SU-DHL-6 (cell line): ENCODE data around the gene POLR3GL.

ENCODE experiments used
- H2AFZ ChIP-seq: fragments of 200-600 bp; sonication (generic); 2 replicates; pipeline ENCODE4 v1.6.1; 2014; ENCODE audit warnings: low read depth, mild to moderate bottlenecking, moderate library complexity, mixed read lengths, antibody characterized with exemption, low read length; ENCODE audit not compliant: severe bottlenecking
- H3F3A ChIP-seq: fragments of 200-600 bp; shearing (Covaris generic); 2 replicates; pipeline ENCODE4 v1.6.0; 2016; ENCODE audit warnings: antibody characterized with exemption, mild to moderate bottlenecking; ENCODE audit not compliant: insufficient read depth
- H3K27ac ChIP-seq: fragments of 200-600 bp; sonication (generic); 2 replicates; pipeline ENCODE4 v1.5.1; 2016; ENCODE audit warnings: low read depth, mild to moderate bottlenecking, low read length, moderate library complexity, mixed read lengths
- H3K27me3 ChIP-seq: fragments of 200-600 bp; sonication (generic), shearing (Covaris generic); 2 replicates; pipeline ENCODE4 v1.6.0; 2014; ENCODE audit warnings: mild to moderate bottlenecking, low read length
- H3K36me3 ChIP-seq: fragments of 200-600 bp; sonication (generic); 2 replicates; pipeline ENCODE4 v1.6.1; 2014; ENCODE audit warnings: mild to moderate bottlenecking, low read length, mixed read lengths
- H3K4me2 ChIP-seq: fragments of 300-600, 200-600 bp; shearing (Covaris generic), sonication (generic); 2 replicates; pipeline ENCODE4 v1.6.0; 2014; ENCODE audit warnings: low read length, low read depth, mild to moderate bottlenecking; ENCODE audit not compliant: poor library complexity, severe bottlenecking
- H3K4me3 ChIP-seq: fragments of 200-600 bp; sonication (generic); 2 replicates; pipeline ENCODE4 v1.5.1; 2014; ENCODE audit warnings: antibody characterized with exemption, low read length, mild to moderate bottlenecking, mixed read lengths; ENCODE audit not compliant: insufficient read depth, poor library complexity, severe bottlenecking
- H3K79me2 ChIP-seq: fragments of 200-600 bp; sonication (generic); 2 replicates; pipeline ENCODE4 v1.6.1; 2014; ENCODE audit warnings: mild to moderate bottlenecking, low read length, moderate library complexity; ENCODE audit not compliant: insufficient read depth
- H3K9ac ChIP-seq: fragments of 200-600 bp; sonication (generic); 2 replicates; pipeline ENCODE4 v1.7.0; 2014; ENCODE audit warnings: mild to moderate bottlenecking, low read length
- H3K9me2 ChIP-seq: fragments of 200-600 bp; sonication (generic); replicated peaks from 2 replicates; pipeline ENCODE4 v1.6.1; 2014; ENCODE audit warnings: low read length; ENCODE audit not compliant: insufficient read depth
- H3K9me3 ChIP-seq: fragments of 200-600 bp; sonication (generic); 2 replicates; pipeline ENCODE4 v1.6.1; 2014; ENCODE audit warnings: low read length, mixed read lengths; ENCODE audit not compliant: insufficient read depth
- H4K20me1 ChIP-seq: fragments of 200-600 bp; sonication (generic); 2 replicates; pipeline ENCODE4 v1.6.1; 2014; ENCODE audit warnings: low read depth, mild to moderate bottlenecking, antibody characterized with exemption, low read length, moderate library complexity, mixed read lengths
- CTCF ChIP-seq: fragments of 200-600 bp; sonication (generic); IDR thresholded peaks from one replicate; pipeline ENCODE4 v1.5.1; 2017; ENCODE audit warnings: antibody characterized with exemption, mild to moderate bottlenecking, low read length, moderate library complexity; ENCODE audit not compliant: insufficient read depth, poor library complexity, severe bottlenecking
- EZH2phosphoT487 ChIP-seq: fragments of 200-600 bp; sonication (generic), shearing (Covaris generic); conservative IDR thresholded peaks from 2 replicates; pipeline ENCODE4 v1.6.1; 2018; ENCODE audit warnings: mild to moderate bottlenecking, antibody characterized with exemption, low read length, moderate library complexity, mixed read lengths

The POLR3GL gene

GRCh38 chr1:145982010-145982723 lies 17.7 kb downstream of the POLR3GL start:
- Histone ChIP-seq H2AFZ (no peak overlapping the region), H3K27ac (no peak overlapping the region), H3K9me2 (no peaks in the 10 kb centered on the region), H3F3A (0 out of 2 replicates have a peak, but pooled peaks cover 3% of the 10 kb centered on the region), H3K9me3 (no peaks in the 10 kb centered on the region), H3K4me2 (no peak overlapping the region), H3K36me3 (no peaks in the 10 kb centered on the region), H4K20me1 (no peaks in the 10 kb centered on the region), H3K79me2 (no peaks in the 10 kb centered on the region), H3K27me3 (no peaks in the 10 kb centered on the region), H3K4me3 (no peak overlapping the region), H3K9ac (no peak overlapping the region)
- TF ChIP-seq CTCF = no peak
- TF ChIP-seq EZH2phosphoT487 = no peak

GRCh38 chr1:145983206-145983675 lies 18.8 kb downstream of the POLR3GL start:
- Histone ChIP-seq H4K20me1 (no peaks in the 10 kb centered on the region), H3K27me3 (no peaks in the 10 kb centered on the region), H3K36me3 (no peaks in the 10 kb centered on the region), H2AFZ (no peak overlapping the region), H3K4me3 (no peak overlapping the region), H3K27ac (no peak overlapping the region), H3F3A (0 out of 2 replicates have a peak, but pooled peaks cover 3% of the 10 kb centered on the region), H3K4me2 (no peak overlapping the region), H3K79me2 (no peaks in the 10 kb centered on the region), H3K9ac (no peak overlapping the region), H3K9me3 (no peaks in the 10 kb centered on the region), H3K9me2 (no peaks in the 10 kb centered on the region)
- TF ChIP-seq CTCF = no peak
- no peak for TF ChIP-seq EZH2phosphoT487

GRCh38 chr1:145983960-145984830 lies 19.7 kb downstream of the POLR3GL start:
- H3K4me3 ChIP-seq = no peak overlapping the region
- no peak overlapping the region for H3K9ac ChIP-seq
- H2AFZ ChIP-seq = no peak overlapping the region
- no peaks in the 10 kb centered on the region for H3K9me2 ChIP-seq
- H3F3A ChIP-seq = no peaks in the 10 kb centered on the region
- TF ChIP-seq EZH2phosphoT487 (no peak), CTCF (no peak)
- no peak overlapping the region for H3K4me2 ChIP-seq
- no peaks in the 10 kb centered on the region for H3K9me3 ChIP-seq
- no peaks in the 10 kb centered on the region for H3K36me3 ChIP-seq
- H3K79me2 ChIP-seq = no peaks in the 10 kb centered on the region
- H3K27me3 ChIP-seq = no peaks in the 10 kb centered on the region
- no peak overlapping the region for H3K27ac ChIP-seq
- no peaks in the 10 kb centered on the region for H4K20me1 ChIP-seq
